OCI-LY7 (cell line): ENCODE results near the gene ISY1. TPM values are rescaled to one million over a fixed set of nuclear protein-coding genes. Genes with fewer than 3 reads are reported as not detected.

ENCODE experiments used
- BruUV-seq: library from RNA; stranded (reverse); fragments of 400-500 nt; replicated peaks from 2 replicates; lab custom pipeline; 2021; lab: Mats Ljungman, UMichigan
- CTCF ChIA-PET: fragments of 300-600 bp; sonication (Branson Sonifier 250); formaldehyde crosslinking; loops from one replicate; lab custom pipeline; 2022; ENCODE audit warnings: antibody characterized with exemption; ENCODE audit not compliant: unreplicated experiment; lab: Charles Lee
- POLR2A ChIA-PET: fragments of 300-600 bp; sonication (Branson Sonifier 250); formaldehyde crosslinking; loops from one replicate; lab custom pipeline; 2022; ENCODE audit warnings: antibody characterized with exemption; lab: Charles Lee
- DNase-seq: peaks from one replicate; pipeline ENCODE4 v3.0.0-alpha.2; 2015; ENCODE audit warnings: low spot score
- H2AFZ ChIP-seq: fragments of 200-600 bp; sonication (generic), shearing (Covaris generic); 2 replicates; pipeline ENCODE4 v1.6.1; 2014; ENCODE audit warnings: mild to moderate bottlenecking, antibody characterized with exemption, low read length, moderate library complexity
- H3K27ac ChIP-seq: fragments of 200-600 bp; sonication (generic); 2 replicates; pipeline ENCODE4 v1.5.1; 2014; ENCODE audit warnings: mixed run types, low read depth, mild to moderate bottlenecking, moderate library complexity, low read length, inconsistent platforms; ENCODE audit not compliant: poor library complexity, severe bottlenecking
- H3K36me3 ChIP-seq: fragments of 200-600 bp; sonication (generic); 2 replicates; pipeline ENCODE4 v1.6.1; 2014; ENCODE audit warnings: mild to moderate bottlenecking, antibody characterized with exemption, low read length, moderate library complexity, mixed read lengths; ENCODE audit not compliant: insufficient read depth
- H3K4me1 ChIP-seq: fragments of 200-600 bp; sonication (generic); 2 replicates; pipeline ENCODE4 v1.5.1; 2014; ENCODE audit warnings: mild to moderate bottlenecking, low read length; ENCODE audit not compliant: insufficient read depth, poor library complexity, severe bottlenecking
- H3K4me2 ChIP-seq: fragments of 200-600 bp; sonication (generic); 2 replicates; pipeline ENCODE4 v1.6.1; 2014; ENCODE audit warnings: mild to moderate bottlenecking, low read length
- H3K4me3 ChIP-seq: fragments of 200-600 bp; sonication (generic); 2 replicates; pipeline ENCODE4 v1.5.1; 2014; ENCODE audit warnings: mild to moderate bottlenecking, low read depth, low read length; ENCODE audit not compliant: poor library complexity, severe bottlenecking
- H3K79me2 ChIP-seq: fragments of 200-600 bp; sonication (generic); 2 replicates; pipeline ENCODE4 v1.6.1; 2016; ENCODE audit warnings: low read depth, mild to moderate bottlenecking, low read length, moderate library complexity, mixed read lengths; ENCODE audit not compliant: insufficient read depth
- H3K9me2 ChIP-seq: fragments of 200-600 bp; sonication (generic); 2 replicates; pipeline ENCODE4 v1.6.1; 2016; ENCODE audit warnings: mild to moderate bottlenecking, low read length, mixed read lengths; ENCODE audit not compliant: insufficient read depth
- H3K9me3 ChIP-seq: fragments of 200-600 bp; sonication (generic); 2 replicates; pipeline ENCODE4 v1.6.1; 2014; ENCODE audit warnings: mild to moderate bottlenecking, mixed run types, low read length, mixed read lengths
- H4K20me1 ChIP-seq: fragments of 200-600 bp; sonication (generic); 2 replicates; pipeline ENCODE4 v1.6.1; 2014; ENCODE audit warnings: mild to moderate bottlenecking, antibody characterized with exemption, low read length, moderate library complexity, mixed read lengths; ENCODE audit not compliant: insufficient read depth
- CTCF ChIP-seq: fragments of 200-600 bp; sonication (generic); conservative IDR thresholded peaks from 2 replicates; pipeline ENCODE4 v1.5.1; 2014; ENCODE audit warnings: mild to moderate bottlenecking, antibody characterized with exemption, low read length, moderate library complexity, mixed read lengths
- EZH2phosphoT487 ChIP-seq: fragments of 200-600 bp; sonication (generic); IDR thresholded peaks from 2 replicates; pipeline ENCODE4 v1.6.1; 2018; ENCODE audit warnings: low read depth, borderline replicate concordance, mild to moderate bottlenecking, mixed run types, antibody characterized with exemption, low read length, moderate library complexity, mixed read lengths
- intact Hi-C: fragments of 100-400 bp; cut with micrococcal nuclease; formaldehyde crosslinking; loops from one replicate; pipeline ENCODE4 v1.10.0; 2022; ENCODE audit not compliant: unreplicated experiment
- total RNA-seq, 2 experiments: library from RNA; depleted of rRNA in 1 of 2; stranded (reverse); fragments of >200 nt in 1 of 2; shearing (Covaris generic) in 1 of 2; gene quantifications; 2 replicates each; pipeline ENCODE4 v1.2.3, GENCODE V29; 2014 to 2022

Gene ISY1
- total RNA-seq, 2 experiments from 2014 or later: 34.5 to 62.1 TPM

GRCh38 chr3:129205109-129205832 is 44.4 kb upstream of the ISY1 start:
- Histone ChIP-seq H3K9me3 (no peaks in the 10 kb centered on the region), H3K36me3 (no peaks in the 10 kb centered on the region), H3K79me2 (no peaks in the 10 kb centered on the region), H3K4me3 (no peak overlapping the region), H3K27ac (no peak overlapping the region), H4K20me1 (no peaks in the 10 kb centered on the region), H3K4me1 (no peaks in the 10 kb centered on the region), H2AFZ (no peak overlapping the region), H3K4me2 (no peak overlapping the region), H3K9me2 (no peaks in the 10 kb centered on the region)
- TF ChIP-seq CTCF (no peak), EZH2phosphoT487 (no peak)
- POLR2A ChIA-PET: no interaction called here
- no peak for DNase-seq
- intact Hi-C loops: no loop called here
- CTCF ChIA-PET: no interaction called here
- BruUV-seq: no TSS peak

- Histone ChIP-seq H4K20me1 (no peaks in the 10 kb centered on the region), H3K79me2 (no peaks in the 10 kb centered on the region), H3K9me2 (no peaks in the 10 kb centered on the region), H3K4me1 (no peaks in the 10 kb centered on the region), H3K27ac (no peak overlapping the region), H3K4me3 (no peak overlapping the region), H3K36me3 (no peaks in the 10 kb centered on the region), H3K9me3 (no peaks in the 10 kb centered on the region), H3K4me2 (no peak overlapping the region), H2AFZ (no peak overlapping the region)
- TF ChIP-seq CTCF (no peak), EZH2phosphoT487 (no peak)
- no TSS peak for BruUV-seq
- no peak for DNase-seq
- POLR2A ChIA-PET: interaction anchor here (0.6 to 1.2 kb wide), 3 partner anchors 18 to 177 kb away, joined by 3 to 5 read pairs (median 5); no protein-coding TSS in a partner anchor
- CTCF ChIA-PET: no interaction called here
- intact Hi-C loops: no loop called here
Observed at GRCh38 chr3:129204473-129204872, 43.6 kb upstream of the ISY1 start.

GRCh38 chr3:129199366-129199765 is 38.5 kb upstream of the ISY1 start:
- H3K36me3 ChIP-seq: no peaks in the 10 kb centered on the region
- CTCF ChIA-PET: no interaction called here
- no peak overlapping the region for H3K4me3 ChIP-seq
- no peak overlapping the region for H2AFZ ChIP-seq
- H3K27ac ChIP-seq: no peak overlapping the region
- H3K9me2 ChIP-seq: no peaks in the 10 kb centered on the region
- no peaks in the 10 kb centered on the region for H3K9me3 ChIP-seq
- POLR2A ChIA-PET: interaction anchor here (1.8 kb wide), 1 partner anchor 34 kb away, joined by 8 read pairs; no protein-coding TSS in a partner anchor
- BruUV-seq: no TSS peak
- DNase-seq: no peak
- H3K4me2 ChIP-seq: no peak overlapping the region
- no peaks in the 10 kb centered on the region for H3K79me2 ChIP-seq
- H4K20me1 ChIP-seq: no peaks in the 10 kb centered on the region
- H3K4me1 ChIP-seq: peaks cover 18% of the 10 kb centered on the region
- intact Hi-C loops: no loop called here
- no peak for TF ChIP-seq EZH2phosphoT487
- TF ChIP-seq CTCF: no peak
